ENCODE measurements around the gene PPP3R1. TPM values are rescaled to one million over a fixed set of nuclear protein-coding genes. Genes with fewer than 3 reads are reported as not detected.

The PPP3R1 gene
- total and polyA plus RNA-seq, 2 experiments from 2014 or later: 7.9 to 49.6 TPM

DNA sequence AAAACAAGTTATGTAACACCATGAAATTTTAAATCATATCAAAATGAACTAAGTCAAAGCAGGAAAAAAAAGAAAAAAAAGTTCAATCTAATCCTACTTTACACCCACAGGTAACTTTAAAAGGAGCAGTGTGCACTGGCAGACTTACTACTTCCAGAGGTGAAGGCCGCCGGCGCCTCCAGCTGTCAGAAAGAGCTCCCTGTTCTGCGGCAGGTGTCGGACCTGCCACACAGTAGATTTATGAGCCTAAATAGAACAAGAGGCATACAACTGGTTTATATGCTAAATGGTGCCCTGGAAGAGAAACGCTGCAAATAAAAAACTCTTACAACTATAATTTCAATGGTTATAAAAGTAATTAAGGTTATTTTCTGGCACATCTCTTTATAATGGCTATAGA is 117.8 kb downstream of the PPP3R1 start:
- Histone ChIP-seq H3K4me2 (no peak overlapping the region), H2AFZ (no peak overlapping the region), H4K20me1 (replicated peaks; ENCODE audit: insufficient read depth) (no peaks in the 10 kb centered on the region), H3K9me2 (ENCODE audit: insufficient read depth) (no peaks in the 10 kb centered on the region), H3K4me1 (ENCODE audit: insufficient read depth) (no peaks in the 10 kb centered on the region), H3K36me3 (ENCODE audit: insufficient read depth) (peaks cover 4% of the 10 kb centered on the region; the same call in 1 of the 2 replicates), H3K27me3 (ENCODE audit: insufficient read depth) (no peaks in the 10 kb centered on the region), H3F3A (replicated peaks; ENCODE audit: low read depth) (no peaks in the 10 kb centered on the region), H3K4me3 (no peak overlapping the region), H3K79me2 (replicated peaks; ENCODE audit: insufficient read depth) (no peaks in the 10 kb centered on the region), H3K27ac (ENCODE audit: low read depth) (no peak overlapping the region)
- Mint-ChIP-seq H3K27me3 (ENCODE audit: insufficient read depth, low read depth, poor library complexity) (no peaks in the 10 kb centered on the region), H3K36me3 (ENCODE audit: low read depth) (peaks cover 21% of the 10 kb centered on the region), H3K9me3 (no peaks in the 10 kb centered on the region), H3K4me3 (no peak overlapping the region), H3K27ac (no peak overlapping the region), H3K4me1 (no peaks in the 10 kb centered on the region)
- ATAC-seq (no peak), DNase-seq (ENCODE audit: low spot score) (no peak)
- no peak for TF ChIP-seq POLR2AphosphoS5 (IDR thresholded peaks at IDR 0.05; ENCODE audit: low read depth)
- TF ChIP-seq, protein P1, sequence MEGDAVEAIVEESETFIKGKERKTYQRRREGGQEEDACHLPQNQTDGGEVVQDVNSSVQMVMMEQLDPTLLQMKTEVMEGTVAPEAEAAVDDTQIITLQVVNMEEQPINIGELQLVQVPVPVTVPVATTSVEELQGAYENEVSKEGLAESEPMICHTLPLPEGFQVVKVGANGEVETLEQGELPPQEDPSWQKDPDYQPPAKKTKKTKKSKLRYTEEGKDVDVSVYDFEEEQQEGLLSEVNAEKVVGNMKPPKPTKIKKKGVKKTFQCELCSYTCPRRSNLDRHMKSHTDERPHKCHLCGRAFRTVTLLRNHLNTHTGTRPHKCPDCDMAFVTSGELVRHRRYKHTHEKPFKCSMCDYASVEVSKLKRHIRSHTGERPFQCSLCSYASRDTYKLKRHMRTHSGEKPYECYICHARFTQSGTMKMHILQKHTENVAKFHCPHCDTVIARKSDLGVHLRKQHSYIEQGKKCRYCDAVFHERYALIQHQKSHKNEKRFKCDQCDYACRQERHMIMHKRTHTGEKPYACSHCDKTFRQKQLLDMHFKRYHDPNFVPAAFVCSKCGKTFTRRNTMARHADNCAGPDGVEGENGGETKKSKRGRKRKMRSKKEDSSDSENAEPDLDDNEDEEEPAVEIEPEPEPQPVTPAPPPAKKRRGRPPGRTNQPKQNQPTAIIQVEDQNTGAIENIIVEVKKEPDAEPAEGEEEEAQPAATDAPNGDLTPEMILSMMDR (conservative IDR thresholded peaks at IDR 0.05; ENCODE audit: low read depth in 2 of 2): 0 out of 4 replicates have a peak, but pooled peaks have one; percentile 4 to 9

DNA sequence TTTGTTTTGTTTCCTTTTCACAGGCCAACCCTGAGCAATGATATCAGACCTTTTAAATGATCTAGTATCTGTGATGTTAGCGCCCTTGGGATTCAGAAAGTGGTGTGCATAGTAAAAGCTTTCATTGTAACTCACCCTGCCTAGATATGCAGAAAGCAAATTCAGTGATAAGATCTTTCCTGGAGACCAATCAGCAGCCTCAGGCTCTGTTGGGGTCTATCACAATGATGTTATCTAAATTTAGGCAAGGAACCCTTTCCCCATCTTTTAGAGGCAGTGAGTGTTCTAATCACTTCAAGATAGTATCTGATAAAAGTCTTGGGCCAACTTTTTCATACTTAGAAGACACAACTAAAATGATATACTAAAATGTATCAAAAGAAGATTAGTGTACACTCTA is 118.2 kb downstream of the PPP3R1 start:
- ATAC-seq (no peak), DNase-seq (ENCODE audit: low spot score) (no peak)
- Mint-ChIP-seq H3K4me3 (no peak overlapping the region), H3K27me3 (ENCODE audit: insufficient read depth, low read depth, poor library complexity) (no peaks in the 10 kb centered on the region), H3K4me1 (no peaks in the 10 kb centered on the region), H3K9me3 (no peaks in the 10 kb centered on the region), H3K36me3 (ENCODE audit: low read depth) (peaks cover 21% of the 10 kb centered on the region), H3K27ac (no peak overlapping the region)
- H3K4me3 ChIP-seq: no peak overlapping the region
- H2AFZ ChIP-seq: no peak overlapping the region
- H3K79me2 ChIP-seq (replicated peaks; ENCODE audit: insufficient read depth): no peaks in the 10 kb centered on the region
- H4K20me1 ChIP-seq (replicated peaks; ENCODE audit: insufficient read depth): no peaks in the 10 kb centered on the region
- no peak overlapping the region for H3K4me2 ChIP-seq
- no peaks in the 10 kb centered on the region for H3F3A ChIP-seq (replicated peaks; ENCODE audit: low read depth)
- no peak overlapping the region for H3K27ac ChIP-seq (ENCODE audit: low read depth)
- peaks cover 4% of the 10 kb centered on the region; the same call in 1 of the 2 replicates for H3K36me3 ChIP-seq (ENCODE audit: insufficient read depth)
- no peaks in the 10 kb centered on the region for H3K27me3 ChIP-seq (ENCODE audit: insufficient read depth)
- H3K9me2 ChIP-seq (ENCODE audit: insufficient read depth): no peaks in the 10 kb centered on the region
- no peaks in the 10 kb centered on the region for H3K4me1 ChIP-seq (ENCODE audit: insufficient read depth)
- TF ChIP-seq NANOG (IDR thresholded peaks at IDR 0.05; ENCODE audit: borderline replicate concordance): no peak
- no peak for TF ChIP-seq EZH2 (IDR thresholded peaks at IDR 0.05; ENCODE audit: low read depth, unreplicated experiment)
- no peak for TF ChIP-seq ZNF331 (CRISPR knock-in tag; IDR thresholded peaks at IDR 0.05; ENCODE audit: low read depth)
- no peak for TF ChIP-seq POLR2AphosphoS5 (IDR thresholded peaks at IDR 0.05; ENCODE audit: low read depth)
- TF ChIP-seq JUNB (IDR thresholded peaks at IDR 0.05; ENCODE audit: unreplicated experiment): no peak
- TF ChIP-seq CREB1 (CRISPR knock-in tag; IDR thresholded peaks at IDR 0.05; ENCODE audit: low read depth): no peak
- TF ChIP-seq, protein P2, sequence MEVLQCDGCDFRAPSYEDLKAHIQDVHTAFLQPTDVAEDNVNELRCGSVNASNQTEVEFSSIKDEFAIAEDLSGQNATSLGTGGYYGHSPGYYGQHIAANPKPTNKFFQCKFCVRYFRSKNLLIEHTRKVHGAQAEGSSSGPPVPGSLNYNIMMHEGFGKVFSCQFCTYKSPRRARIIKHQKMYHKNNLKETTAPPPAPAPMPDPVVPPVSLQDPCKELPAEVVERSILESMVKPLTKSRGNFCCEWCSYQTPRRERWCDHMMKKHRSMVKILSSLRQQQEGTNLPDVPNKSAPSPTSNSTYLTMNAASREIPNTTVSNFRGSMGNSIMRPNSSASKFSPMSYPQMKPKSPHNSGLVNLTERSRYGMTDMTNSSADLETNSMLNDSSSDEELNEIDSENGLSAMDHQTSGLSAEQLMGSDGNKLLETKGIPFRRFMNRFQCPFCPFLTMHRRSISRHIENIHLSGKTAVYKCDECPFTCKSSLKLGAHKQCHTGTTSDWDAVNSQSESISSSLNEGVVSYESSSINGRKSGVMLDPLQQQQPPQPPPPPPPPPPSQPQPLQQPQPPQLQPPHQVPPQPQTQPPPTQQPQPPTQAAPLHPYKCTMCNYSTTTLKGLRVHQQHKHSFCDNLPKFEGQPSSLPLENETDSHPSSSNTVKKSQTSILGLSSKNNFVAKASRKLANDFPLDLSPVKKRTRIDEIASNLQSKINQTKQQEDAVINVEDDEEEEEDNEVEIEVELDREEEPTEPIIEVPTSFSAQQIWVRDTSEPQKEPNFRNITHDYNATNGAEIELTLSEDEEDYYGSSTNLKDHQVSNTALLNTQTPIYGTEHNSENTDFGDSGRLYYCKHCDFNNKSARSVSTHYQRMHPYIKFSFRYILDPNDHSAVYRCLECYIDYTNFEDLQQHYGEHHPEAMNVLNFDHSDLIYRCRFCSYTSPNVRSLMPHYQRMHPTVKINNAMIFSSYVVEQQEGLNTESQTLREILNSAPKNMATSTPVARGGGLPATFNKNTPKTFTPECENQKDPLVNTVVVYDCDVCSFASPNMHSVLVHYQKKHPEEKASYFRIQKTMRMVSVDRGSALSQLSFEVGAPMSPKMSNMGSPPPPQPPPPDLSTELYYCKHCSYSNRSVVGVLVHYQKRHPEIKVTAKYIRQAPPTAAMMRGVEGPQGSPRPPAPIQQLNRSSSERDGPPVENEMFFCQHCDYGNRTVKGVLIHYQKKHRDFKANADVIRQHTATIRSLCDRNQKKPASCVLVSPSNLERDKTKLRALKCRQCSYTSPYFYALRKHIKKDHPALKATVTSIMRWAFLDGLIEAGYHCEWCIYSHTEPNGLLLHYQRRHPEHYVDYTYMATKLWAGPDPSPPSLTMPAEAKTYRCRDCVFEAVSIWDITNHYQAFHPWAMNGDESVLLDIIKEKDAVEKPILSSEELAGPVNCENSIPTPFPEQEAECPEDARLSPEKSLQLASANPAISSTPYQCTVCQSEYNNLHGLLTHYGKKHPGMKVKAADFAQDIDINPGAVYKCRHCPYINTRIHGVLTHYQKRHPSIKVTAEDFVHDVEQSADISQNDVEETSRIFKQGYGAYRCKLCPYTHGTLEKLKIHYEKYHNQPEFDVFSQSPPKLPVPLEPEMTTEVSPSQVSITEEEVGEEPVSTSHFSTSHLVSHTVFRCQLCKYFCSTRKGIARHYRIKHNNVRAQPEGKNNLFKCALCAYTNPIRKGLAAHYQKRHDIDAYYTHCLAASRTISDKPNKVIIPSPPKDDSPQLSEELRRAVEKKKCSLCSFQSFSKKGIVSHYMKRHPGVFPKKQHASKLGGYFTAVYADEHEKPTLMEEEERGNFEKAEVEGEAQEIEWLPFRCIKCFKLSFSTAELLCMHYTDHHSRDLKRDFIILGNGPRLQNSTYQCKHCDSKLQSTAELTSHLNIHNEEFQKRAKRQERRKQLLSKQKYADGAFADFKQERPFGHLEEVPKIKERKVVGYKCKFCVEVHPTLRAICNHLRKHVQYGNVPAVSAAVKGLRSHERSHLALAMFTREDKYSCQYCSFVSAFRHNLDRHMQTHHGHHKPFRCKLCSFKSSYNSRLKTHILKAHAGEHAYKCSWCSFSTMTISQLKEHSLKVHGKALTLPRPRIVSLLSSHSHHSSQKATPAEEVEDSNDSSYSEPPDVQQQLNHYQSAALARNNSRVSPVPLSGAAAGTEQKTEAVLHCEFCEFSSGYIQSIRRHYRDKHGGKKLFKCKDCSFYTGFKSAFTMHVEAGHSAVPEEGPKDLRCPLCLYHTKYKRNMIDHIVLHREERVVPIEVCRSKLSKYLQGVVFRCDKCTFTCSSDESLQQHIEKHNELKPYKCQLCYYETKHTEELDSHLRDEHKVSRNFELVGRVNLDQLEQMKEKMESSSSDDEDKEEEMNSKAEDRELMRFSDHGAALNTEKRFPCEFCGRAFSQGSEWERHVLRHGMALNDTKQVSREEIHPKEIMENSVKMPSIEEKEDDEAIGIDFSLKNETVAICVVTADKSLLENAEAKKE (CRISPR knock-in tag; IDR thresholded peaks at IDR 0.05): no peak
- TF ChIP-seq, protein P1 (conservative IDR thresholded peaks at IDR 0.05; ENCODE audit: low read depth in 2 of 2): no peak
- no peak for TF ChIP-seq EZH2phosphoT487 (IDR thresholded peaks at IDR 0.05; ENCODE audit: unreplicated experiment)
- TF ChIP-seq, protein P3, sequence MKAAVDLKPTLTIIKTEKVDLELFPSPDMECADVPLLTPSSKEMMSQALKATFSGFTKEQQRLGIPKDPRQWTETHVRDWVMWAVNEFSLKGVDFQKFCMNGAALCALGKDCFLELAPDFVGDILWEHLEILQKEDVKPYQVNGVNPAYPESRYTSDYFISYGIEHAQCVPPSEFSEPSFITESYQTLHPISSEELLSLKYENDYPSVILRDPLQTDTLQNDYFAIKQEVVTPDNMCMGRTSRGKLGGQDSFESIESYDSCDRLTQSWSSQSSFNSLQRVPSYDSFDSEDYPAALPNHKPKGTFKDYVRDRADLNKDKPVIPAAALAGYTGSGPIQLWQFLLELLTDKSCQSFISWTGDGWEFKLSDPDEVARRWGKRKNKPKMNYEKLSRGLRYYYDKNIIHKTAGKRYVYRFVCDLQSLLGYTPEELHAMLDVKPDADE (IDR thresholded peaks at IDR 0.05): no peak
- no peak for TF ChIP-seq STAT1 (IDR thresholded peaks at IDR 0.05; ENCODE audit: unreplicated experiment)
